SK-N-SH (cell line): Measurements from ENCODE around the gene HBEGF. TPM values are rescaled to one million over a fixed set of nuclear protein-coding genes. Genes with fewer than 3 reads are reported as not detected.

ENCODE experiments used
- CTCF ChIA-PET: fragments of 300-600, 350-600 bp; formaldehyde crosslinking; extraction: SDS; loops from one replicate; lab custom pipeline; 2021; lab: Yijun Ruan, JAX
- POLR2A ChIA-PET: fragments of 350-600 bp; sonication (Branson Sonifier 250); formaldehyde crosslinking; extraction: SDS; loops from one replicate; lab custom pipeline; 2020; ENCODE audit warnings: antibody characterized with exemption, inconsistent platforms; lab: Yijun Ruan, JAX
- DNase-seq: peaks from one replicate; pipeline ENCODE4 v3.0.0; 2012
- H2AFZ ChIP-seq: fragments of 200-600 bp; sonication (generic); 2 replicates; pipeline ENCODE4 v1.8.1; 2016; ENCODE audit warnings: antibody characterized with exemption, mild to moderate bottlenecking, low read depth
- H3F3A ChIP-seq: fragments of 200-600 bp; sonication (generic); replicated peaks from 2 replicates; pipeline ENCODE3; 2016; ENCODE audit warnings: antibody characterized with exemption, mild to moderate bottlenecking; ENCODE audit not compliant: insufficient read depth
- H3K27ac ChIP-seq, 2 experiments: fragments of 200-500 bp in 1 of 2; fragments of 200-600 bp in 1 of 2; sonication (Bioruptor generic) in 1 of 2; sonication (generic), shearing (Covaris generic) in 1 of 2; 2 replicates each; pipeline versions ENCODE4 v1.5.1 to v1.6.1; 2014 to 2016; ENCODE audit warnings: low read depth in 2 of 2, inconsistent platforms in 1 of 2, low read length in 1 of 2, mild to moderate bottlenecking in 1 of 2, mixed read lengths in 1 of 2
- H3K27me3 ChIP-seq: fragments of 200-600 bp; sonication (generic), shearing (Covaris generic); 2 replicates; pipeline ENCODE4 v1.6.1; 2016; ENCODE audit warnings: mixed run types; ENCODE audit not compliant: insufficient read depth
- H3K36me3 ChIP-seq, 2 experiments: fragments of 200-500 bp in 1 of 2; fragments of 200-600 bp in 1 of 2; sonication (Bioruptor generic) in 1 of 2; sonication (generic) in 1 of 2; replicated peaks in 1 of 2; 2 replicates each; pipeline versions ENCODE3 to v1.5.1; 2014 to 2016; ENCODE audit warnings: low read length in 1 of 2, mild to moderate bottlenecking in 1 of 2; ENCODE audit not compliant: insufficient read depth in 2 of 2, control insufficient read depth in 1 of 2
- H3K4me1 ChIP-seq, 2 experiments: fragments of 200-500 bp in 1 of 2; fragments of 200-600 bp in 1 of 2; sonication (Bioruptor generic) in 1 of 2; sonication (generic), shearing (Covaris generic) in 1 of 2; 2 replicates each; pipeline versions ENCODE4 v1.5.1 to v1.6.1; 2014 to 2016; ENCODE audit warnings: low read depth in 1 of 2, low read length in 1 of 2, mixed run types in 1 of 2; ENCODE audit not compliant: insufficient read depth in 2 of 2, control insufficient read depth in 1 of 2
- H3K4me2 ChIP-seq: fragments of 200-600 bp; sonication (generic), shearing (Covaris generic); 2 replicates; pipeline ENCODE4 v1.6.1; 2017; ENCODE audit warnings: mixed run types
- H3K4me3 ChIP-seq, 2 experiments: fragments of 200-500 bp in 1 of 2; fragments of 200-600 bp in 1 of 2; sonication (Bioruptor generic) in 1 of 2; sonication (generic), shearing (Covaris generic) in 1 of 2; 2 replicates each; pipeline versions ENCODE4 v1.5.1 to v1.8.1; 2014 to 2016; ENCODE audit warnings: low read depth in 2 of 2, inconsistent platforms in 1 of 2, low read length in 1 of 2, mild to moderate bottlenecking in 1 of 2, mixed read lengths in 1 of 2, moderate library complexity in 1 of 2
- H3K79me2 ChIP-seq: fragments of 200-600 bp; sonication (generic); 2 replicates; pipeline ENCODE4 v1.8.1; 2017; ENCODE audit warnings: mild to moderate bottlenecking; ENCODE audit not compliant: insufficient read depth
- H3K9ac ChIP-seq: fragments of 200-600 bp; sonication (generic); 2 replicates; pipeline ENCODE4 v1.6.1; 2017; ENCODE audit warnings: mixed run types
- H3K9me2 ChIP-seq: fragments of 200-600 bp; sonication (generic); 2 replicates; pipeline ENCODE4 v1.6.1; 2017; ENCODE audit warnings: mixed run types
- H3K9me3 ChIP-seq: fragments of 200-600 bp; sonication (generic); 2 replicates; pipeline ENCODE4 v1.6.1; 2017; ENCODE audit warnings: mixed run types, mild to moderate bottlenecking, moderate library complexity
- H4K20me1 ChIP-seq: fragments of 200-600 bp; sonication (generic); 2 replicates; pipeline ENCODE4 v1.6.1; 2017; ENCODE audit warnings: mild to moderate bottlenecking, mixed run types; ENCODE audit not compliant: insufficient read depth
- FOSL2 ChIP-seq: IDR thresholded peaks from 2 replicates; pipeline ENCODE4 v1.4.0; 2012; ENCODE audit warnings: low read depth, mild to moderate bottlenecking, moderate library complexity, borderline replicate concordance
- FOXM1 ChIP-seq: IDR thresholded peaks from 2 replicates; pipeline ENCODE4 v1.4.0; 2012; ENCODE audit warnings: low read depth, mild to moderate bottlenecking
- GABPA ChIP-seq: IDR thresholded peaks from 2 replicates; pipeline ENCODE4 v1.4.0; 2012; ENCODE audit warnings: low read depth, mild to moderate bottlenecking
- JUND ChIP-seq: IDR thresholded peaks from 2 replicates; pipeline ENCODE4 v1.4.0; 2012
- MXI1 ChIP-seq: IDR thresholded peaks from 2 replicates; pipeline ENCODE4 v1.6.1; 2012; ENCODE audit warnings: mild to moderate bottlenecking, low read depth, low read length, improper control_type of control experiment
- POLR2AphosphoS5 ChIP-seq: IDR thresholded peaks from 2 replicates; pipeline ENCODE4 v1.6.1; 2012; ENCODE audit warnings: low read depth, low read length
- RAD21 ChIP-seq: IDR thresholded peaks from 2 replicates; pipeline ENCODE4 v1.6.1; 2012; ENCODE audit warnings: mild to moderate bottlenecking, low read length
- RFX5 ChIP-seq: IDR thresholded peaks from 2 replicates; pipeline ENCODE4 v1.6.1; 2012; ENCODE audit warnings: mild to moderate bottlenecking, improper control_type of control experiment, low read length
- SIN3A ChIP-seq: IDR thresholded peaks from 2 replicates; pipeline ENCODE4 v1.6.1; 2012; ENCODE audit warnings: low read depth, mild to moderate bottlenecking, low read length, moderate library complexity, borderline replicate concordance
- YY1 ChIP-seq: IDR thresholded peaks from 2 replicates; pipeline ENCODE4 v1.4.0; 2012; ENCODE audit warnings: low read depth, mild to moderate bottlenecking
- WGBS: methylation state at CpG from one replicate; pipeline ENCODE4 v1.1.6; 2017; ENCODE audit warnings: low lambda C conversion rate; 5-methylcytosine and 5-hydroxymethylcytosine counted together
- polyA plus RNA-seq, 3 experiments: library from polyadenylated mRNA; depleted of rRNA; stranded (reverse); fragments of >200 nt; gene quantifications; 2 replicates each; pipeline ENCODE4 v1.2.3, GENCODE V29; 2012
- TF ChIP-seq, protein P1 (sequence below): fragments of 150-350 bp; IDR thresholded peaks from 2 replicates; pipeline ENCODE4 v1.6.1; 2016; ENCODE audit warnings: mild to moderate bottlenecking, low read depth, low read length
- TF ChIP-seq, protein P2 (sequence below): IDR thresholded peaks from 2 replicates; pipeline ENCODE4 v1.4.0; 2012; ENCODE audit warnings: low read depth
- TF ChIP-seq, protein P3 (sequence below): fragments of 200-600 bp; sonication (generic); IDR thresholded peaks from 2 replicates; pipeline ENCODE4 v1.6.1; 2017; ENCODE audit warnings: antibody characterized with exemption, mild to moderate bottlenecking, moderate library complexity
- TF ChIP-seq, protein P4 (sequence below): IDR thresholded peaks from 2 replicates; pipeline ENCODE4 v1.6.1; 2012; ENCODE audit warnings: mild to moderate bottlenecking, low read depth, low read length, moderate library complexity
- TF ChIP-seq, protein P5 (sequence below): IDR thresholded peaks from 2 replicates; pipeline ENCODE4 v1.4.0; 2012; ENCODE audit warnings: low read depth, borderline replicate concordance

Gene HBEGF
- polyA plus RNA-seq, 1 of the 3 experiments (the other 2 are of a cell fraction) = 59.8 TPM

DNA sequence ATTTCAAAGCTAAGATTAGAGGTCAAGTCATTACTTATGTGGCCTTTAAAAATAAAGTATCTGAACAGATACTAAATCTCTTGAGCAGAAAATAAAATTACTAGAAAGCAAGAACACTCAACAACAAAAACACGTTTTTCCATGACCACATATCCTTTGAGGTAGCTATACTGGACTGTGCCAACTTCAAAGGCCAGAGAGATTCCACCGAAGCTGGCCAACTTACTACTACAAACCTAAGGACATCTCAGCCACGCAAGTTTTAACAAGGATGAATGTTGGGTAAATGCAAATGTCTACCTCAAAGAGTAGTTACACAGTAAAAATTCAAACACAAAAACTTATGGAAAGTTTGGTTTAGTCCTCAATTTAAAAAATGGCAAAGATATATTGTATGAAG, 62.4 kb downstream of the HBEGF start:
- peaks cover 9% of the 10 kb centered on the region for H3F3A ChIP-seq
- no peaks in the 10 kb centered on the region for H3K27me3 ChIP-seq
- peaks cover 8 to 10% of the 10 kb centered on the region in 2 experiments for H3K36me3 ChIP-seq
- WGBS = 91% methylated on average over 3 of the region's 3 CpGs
- no peak for DNase-seq
- H2AFZ ChIP-seq = no peak overlapping the region
- H3K4me3 ChIP-seq = no peak overlapping the region
- H3K79me2 ChIP-seq = peaks cover 78% of the 10 kb centered on the region
- ChIA-PET POLR2A (no interaction called here), CTCF (interaction anchor here (2.5 kb wide), 1 partner anchor 39 kb away, joined by 12 read pairs; no protein-coding TSS in a partner anchor)
- H3K9me2 ChIP-seq = no peaks in the 10 kb centered on the region
- no peak overlapping the region for H3K4me2 ChIP-seq
- no peaks in the 10 kb centered on the region for H4K20me1 ChIP-seq
- no peaks in the 10 kb centered on the region for H3K4me1 ChIP-seq
- TF ChIP-seq FOSL2 (no peak), RFX5 (no peak), RAD21 (no peak), YY1 (no peak), JUND (no peak), FOXM1 (no peak), SIN3A (no peak), GABPA (no peak), MXI1 (no peak), POLR2AphosphoS5 (no peak)
- TF ChIP-seq, protein P1, sequence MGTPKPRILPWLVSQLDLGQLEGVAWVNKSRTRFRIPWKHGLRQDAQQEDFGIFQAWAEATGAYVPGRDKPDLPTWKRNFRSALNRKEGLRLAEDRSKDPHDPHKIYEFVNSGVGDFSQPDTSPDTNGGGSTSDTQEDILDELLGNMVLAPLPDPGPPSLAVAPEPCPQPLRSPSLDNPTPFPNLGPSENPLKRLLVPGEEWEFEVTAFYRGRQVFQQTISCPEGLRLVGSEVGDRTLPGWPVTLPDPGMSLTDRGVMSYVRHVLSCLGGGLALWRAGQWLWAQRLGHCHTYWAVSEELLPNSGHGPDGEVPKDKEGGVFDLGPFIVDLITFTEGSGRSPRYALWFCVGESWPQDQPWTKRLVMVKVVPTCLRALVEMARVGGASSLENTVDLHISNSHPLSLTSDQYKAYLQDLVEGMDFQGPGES = no peak
- TF ChIP-seq, protein P2, sequence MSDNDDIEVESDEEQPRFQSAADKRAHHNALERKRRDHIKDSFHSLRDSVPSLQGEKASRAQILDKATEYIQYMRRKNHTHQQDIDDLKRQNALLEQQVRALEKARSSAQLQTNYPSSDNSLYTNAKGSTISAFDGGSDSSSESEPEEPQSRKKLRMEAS = no peak
- TF ChIP-seq, protein P3, sequence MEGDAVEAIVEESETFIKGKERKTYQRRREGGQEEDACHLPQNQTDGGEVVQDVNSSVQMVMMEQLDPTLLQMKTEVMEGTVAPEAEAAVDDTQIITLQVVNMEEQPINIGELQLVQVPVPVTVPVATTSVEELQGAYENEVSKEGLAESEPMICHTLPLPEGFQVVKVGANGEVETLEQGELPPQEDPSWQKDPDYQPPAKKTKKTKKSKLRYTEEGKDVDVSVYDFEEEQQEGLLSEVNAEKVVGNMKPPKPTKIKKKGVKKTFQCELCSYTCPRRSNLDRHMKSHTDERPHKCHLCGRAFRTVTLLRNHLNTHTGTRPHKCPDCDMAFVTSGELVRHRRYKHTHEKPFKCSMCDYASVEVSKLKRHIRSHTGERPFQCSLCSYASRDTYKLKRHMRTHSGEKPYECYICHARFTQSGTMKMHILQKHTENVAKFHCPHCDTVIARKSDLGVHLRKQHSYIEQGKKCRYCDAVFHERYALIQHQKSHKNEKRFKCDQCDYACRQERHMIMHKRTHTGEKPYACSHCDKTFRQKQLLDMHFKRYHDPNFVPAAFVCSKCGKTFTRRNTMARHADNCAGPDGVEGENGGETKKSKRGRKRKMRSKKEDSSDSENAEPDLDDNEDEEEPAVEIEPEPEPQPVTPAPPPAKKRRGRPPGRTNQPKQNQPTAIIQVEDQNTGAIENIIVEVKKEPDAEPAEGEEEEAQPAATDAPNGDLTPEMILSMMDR = no peak
- TF ChIP-seq, protein P4, sequence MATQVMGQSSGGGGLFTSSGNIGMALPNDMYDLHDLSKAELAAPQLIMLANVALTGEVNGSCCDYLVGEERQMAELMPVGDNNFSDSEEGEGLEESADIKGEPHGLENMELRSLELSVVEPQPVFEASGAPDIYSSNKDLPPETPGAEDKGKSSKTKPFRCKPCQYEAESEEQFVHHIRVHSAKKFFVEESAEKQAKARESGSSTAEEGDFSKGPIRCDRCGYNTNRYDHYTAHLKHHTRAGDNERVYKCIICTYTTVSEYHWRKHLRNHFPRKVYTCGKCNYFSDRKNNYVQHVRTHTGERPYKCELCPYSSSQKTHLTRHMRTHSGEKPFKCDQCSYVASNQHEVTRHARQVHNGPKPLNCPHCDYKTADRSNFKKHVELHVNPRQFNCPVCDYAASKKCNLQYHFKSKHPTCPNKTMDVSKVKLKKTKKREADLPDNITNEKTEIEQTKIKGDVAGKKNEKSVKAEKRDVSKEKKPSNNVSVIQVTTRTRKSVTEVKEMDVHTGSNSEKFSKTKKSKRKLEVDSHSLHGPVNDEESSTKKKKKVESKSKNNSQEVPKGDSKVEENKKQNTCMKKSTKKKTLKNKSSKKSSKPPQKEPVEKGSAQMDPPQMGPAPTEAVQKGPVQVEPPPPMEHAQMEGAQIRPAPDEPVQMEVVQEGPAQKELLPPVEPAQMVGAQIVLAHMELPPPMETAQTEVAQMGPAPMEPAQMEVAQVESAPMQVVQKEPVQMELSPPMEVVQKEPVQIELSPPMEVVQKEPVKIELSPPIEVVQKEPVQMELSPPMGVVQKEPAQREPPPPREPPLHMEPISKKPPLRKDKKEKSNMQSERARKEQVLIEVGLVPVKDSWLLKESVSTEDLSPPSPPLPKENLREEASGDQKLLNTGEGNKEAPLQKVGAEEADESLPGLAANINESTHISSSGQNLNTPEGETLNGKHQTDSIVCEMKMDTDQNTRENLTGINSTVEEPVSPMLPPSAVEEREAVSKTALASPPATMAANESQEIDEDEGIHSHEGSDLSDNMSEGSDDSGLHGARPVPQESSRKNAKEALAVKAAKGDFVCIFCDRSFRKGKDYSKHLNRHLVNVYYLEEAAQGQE = no peak
- TF ChIP-seq, protein P5, sequence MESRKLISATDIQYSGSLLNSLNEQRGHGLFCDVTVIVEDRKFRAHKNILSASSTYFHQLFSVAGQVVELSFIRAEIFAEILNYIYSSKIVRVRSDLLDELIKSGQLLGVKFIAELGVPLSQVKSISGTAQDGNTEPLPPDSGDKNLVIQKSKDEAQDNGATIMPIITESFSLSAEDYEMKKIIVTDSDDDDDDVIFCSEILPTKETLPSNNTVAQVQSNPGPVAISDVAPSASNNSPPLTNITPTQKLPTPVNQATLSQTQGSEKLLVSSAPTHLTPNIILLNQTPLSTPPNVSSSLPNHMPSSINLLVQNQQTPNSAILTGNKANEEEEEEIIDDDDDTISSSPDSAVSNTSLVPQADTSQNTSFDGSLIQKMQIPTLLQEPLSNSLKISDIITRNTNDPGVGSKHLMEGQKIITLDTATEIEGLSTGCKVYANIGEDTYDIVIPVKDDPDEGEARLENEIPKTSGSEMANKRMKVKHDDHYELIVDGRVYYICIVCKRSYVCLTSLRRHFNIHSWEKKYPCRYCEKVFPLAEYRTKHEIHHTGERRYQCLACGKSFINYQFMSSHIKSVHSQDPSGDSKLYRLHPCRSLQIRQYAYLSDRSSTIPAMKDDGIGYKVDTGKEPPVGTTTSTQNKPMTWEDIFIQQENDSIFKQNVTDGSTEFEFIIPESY = no peak
- no peaks in the 10 kb centered on the region for H3K9me3 ChIP-seq
- no peak overlapping the region for H3K27ac ChIP-seq
- no peak overlapping the region for H3K9ac ChIP-seq

Other genes with a start within 250 kb of the HBEGF start
- gene PURA, start 232.5 kb downstream of the HBEGF start, polyA plus RNA-seq (2012; rRNA removed) = 2.4 and 2.9 TPM in 2 replicates
- 0.72 and 0.99 TPM in 2 replicates for gene IGIP, start 220.7 kb downstream of the HBEGF start, polyA plus RNA-seq (2012; rRNA removed)
- gene CYSTM1, start 171.4 kb downstream of the HBEGF start, polyA plus RNA-seq (2012; rRNA removed) = 27.1 and 29.3 TPM in 2 replicates
- gene PFDN1, start 43.5 kb downstream of the HBEGF start, polyA plus RNA-seq (2012; rRNA removed) = 55.2 and 63.6 TPM in 2 replicates
- 0.02 TPM in 1 of 2 replicates, not detected in the other for gene SLC4A9, start 13.6 kb upstream of the HBEGF start, polyA plus RNA-seq (2012; rRNA removed)
- 26.7 and 36.4 TPM in 2 replicates for gene ANKHD1, start 55.2 kb upstream of the HBEGF start, polyA plus RNA-seq (2012; rRNA removed)
- 1.1 and 1.2 TPM in 2 replicates for gene EIF4EBP3, start 201.1 kb upstream of the HBEGF start, polyA plus RNA-seq (2012; rRNA removed)
- 35.9 and 37.8 TPM in 2 replicates for gene SRA1, start 210.9 kb upstream of the HBEGF start, polyA plus RNA-seq (2012; rRNA removed)
- 36.0 and 54.5 TPM in 2 replicates for gene APBB3, start 218.0 kb upstream of the HBEGF start, polyA plus RNA-seq (2012; rRNA removed)
- gene SLC35A4, start 218.2 kb upstream of the HBEGF start, polyA plus RNA-seq (2012; rRNA removed) = 56.2 and 74.9 TPM in 2 replicates